Thoracic aorta (tissue), 2 donors: ENCODE measurements around the gene CTNNA3. TPM values are rescaled to one million over a fixed set of nuclear protein-coding genes. Genes with fewer than 3 reads are reported as not detected.

ENCODE experiments used
- ATAC-seq: fragments of 150-250 bp; one replicate; pipeline ENCODE4 v1.8.0; 2017; ENCODE audit warnings: low read depth; ENCODE audit not compliant: insufficient number of reproducible peaks, low FRiP score
- DNase-seq: peaks from one replicate; pipeline ENCODE4 v3.0.0-alpha.2; 2020; ENCODE audit warnings: low spot score
- H3K27ac ChIP-seq, 2 donors: fragments of 200-600 bp; sonication (generic); 1 replicate in 1 of 2; 2 replicates in 1 of 2; pipeline ENCODE4 v1.5.1; 2016; ENCODE audit warnings: mild to moderate bottlenecking in 2 of 2, moderate library complexity in 2 of 2
- H3K27me3 ChIP-seq: fragments of 200-600 bp; sonication (generic); replicated peaks from 2 replicates; pipeline ENCODE4 v1.6.0; 2016; ENCODE audit warnings: mild to moderate bottlenecking; ENCODE audit not compliant: insufficient read depth
- H3K36me3 ChIP-seq: fragments of 200-600 bp; sonication (generic); one replicate; pipeline ENCODE4 v1.5.1; 2016
- H3K4me1 ChIP-seq, 2 donors: fragments of 200-600 bp; sonication (generic); 1 replicate in 1 of 2; 2 replicates in 1 of 2; pipeline versions ENCODE4 v1.5.1 to v1.6.0; 2016; ENCODE audit warnings: low read depth in 2 of 2, mild to moderate bottlenecking in 1 of 2; ENCODE audit not compliant: control insufficient read depth in 1 of 2
- H3K4me3 ChIP-seq: fragments of 200-600 bp; sonication (generic); 2 replicates; pipeline ENCODE4 v1.5.1; 2016; ENCODE audit warnings: mild to moderate bottlenecking
- H3K9me3 ChIP-seq: fragments of 200-600 bp; sonication (generic); 2 replicates; pipeline ENCODE4 v1.5.1; 2016
- CTCF ChIP-seq: fragments of 200-600 bp; sonication (generic); IDR thresholded peaks from one replicate; pipeline ENCODE4 v1.5.1; 2019; ENCODE audit warnings: antibody characterized with exemption
- total RNA-seq, 2 donors: library from RNA; depleted of rRNA; stranded (reverse); fragments of >200 nt; gene quantifications; one replicate each; pipeline versions ENCODE4 v1.1.0 to v1.2.3, GENCODE V29; 2016

The CTNNA3 gene
- total RNA-seq, 2 donors from 2014 or later: 0.95 to 1.2 TPM

GRCh38 chr10:67553254-67553653, 142.7 kb downstream of the CTNNA3 start:
- peaks cover 4% of the 10 kb centered on the region for H3K9me3 ChIP-seq
- H3K27ac ChIP-seq: no peak overlapping the region
- ATAC-seq: no peak
- no peak overlapping the region for H3K4me3 ChIP-seq
- no peaks in the 10 kb centered on the region for H3K4me1 ChIP-seq
- TF ChIP-seq CTCF: no peak
- no peaks in the 10 kb centered on the region for H3K36me3 ChIP-seq
- no peaks in the 10 kb centered on the region for H3K27me3 ChIP-seq
- no peak for DNase-seq

- no peak for TF ChIP-seq CTCF
- H3K27me3 ChIP-seq: no peaks in the 10 kb centered on the region
- H3K4me1 ChIP-seq: no peaks in the 10 kb centered on the region
- H3K27ac ChIP-seq: no peak overlapping the region
- no peak overlapping the region for H3K4me3 ChIP-seq
- H3K9me3 ChIP-seq: peaks cover 4% of the 10 kb centered on the region
- H3K36me3 ChIP-seq: no peaks in the 10 kb centered on the region
- ATAC-seq (no peak), DNase-seq (no peak)
Measured at GRCh38 chr10:67550838-67551402, 145.1 kb downstream of the CTNNA3 start.

- Histone ChIP-seq H3K4me1 (no peaks in the 10 kb centered on the region), H3K27me3 (no peaks in the 10 kb centered on the region), H3K4me3 (no peak overlapping the region), H3K9me3 (peaks cover 4% of the 10 kb centered on the region), H3K27ac (no peak overlapping the region), H3K36me3 (no peaks in the 10 kb centered on the region)
- ATAC-seq: no peak
- TF ChIP-seq CTCF: no peak
- DNase-seq: no peak
Measured at GRCh38 chr10:67550046-67550445, 145.9 kb downstream of the CTNNA3 start.

- TF ChIP-seq CTCF: no peak
- H3K4me3 ChIP-seq: no peak overlapping the region
- peaks cover 4% of the 10 kb centered on the region for H3K9me3 ChIP-seq
- no peaks in the 10 kb centered on the region for H3K27me3 ChIP-seq
- H3K36me3 ChIP-seq: no peaks in the 10 kb centered on the region
- H3K4me1 ChIP-seq: no peaks in the 10 kb centered on the region
- ATAC-seq (no peak), DNase-seq (no peak)
- no peak overlapping the region for H3K27ac ChIP-seq
Measured at GRCh38 chr10:67549390-67549789, 146.6 kb downstream of the CTNNA3 start.

- ATAC-seq (no peak), DNase-seq (no peak)
- no peak for TF ChIP-seq CTCF
- Histone ChIP-seq H3K36me3 (no peaks in the 10 kb centered on the region), H3K27ac (no peak overlapping the region), H3K27me3 (no peaks in the 10 kb centered on the region), H3K4me3 (no peak overlapping the region), H3K4me1 (no peaks in the 10 kb centered on the region), H3K9me3 (no peaks in the 10 kb centered on the region)
Measured at GRCh38 chr10:67541411-67541810, 154.6 kb downstream of the CTNNA3 start.
